ENCODE results near the gene LSM8. TPM values are rescaled to one million over a fixed set of nuclear protein-coding genes. Genes with fewer than 3 reads are reported as not detected.

The LSM8 gene
- total and polyA plus RNA-seq, 2 of the 8 experiments (the other 6 are each of a cell fraction or from before 2014, with no cell fraction given) = 36.9 to 51.0 TPM

- Histone ChIP-seq H3K23ac (ENCODE audit: insufficient read length) (no peak overlapping the region), H3K79me2 (ENCODE audit: control insufficient read depth in 1 of 2, insufficient read depth in 2 of 2, low read length in 2 of 2) (no peaks in the 10 kb centered on the region), H4K8ac (ENCODE audit: extremely low read depth, insufficient read depth, low read length) (no peak overlapping the region), H3K36me3 (ENCODE audit: control insufficient read depth in 2 of 4, insufficient read depth in 4 of 4, low read length in 3 of 4) (no peaks in the 10 kb centered on the region), H3K79me1 (ENCODE audit: low read depth, low read length) (no peaks in the 10 kb centered on the region), H3K23me2 (ENCODE audit: low read depth, low read length) (no peaks in the 10 kb centered on the region), H3K27ac (ENCODE audit: low read depth, low read length) (no peak overlapping the region), H3K4ac (replicated peaks; ENCODE audit: insufficient read length, low read depth, low read length) (no peak overlapping the region), H2BK20ac (ENCODE audit: low read length) (no peak overlapping the region), H3K14ac (ENCODE audit: insufficient read length) (no peak overlapping the region), H3K56ac (replicated peaks; ENCODE audit: insufficient read length, low read depth, low read length) (no peak overlapping the region), H2BK5ac (ENCODE audit: low read depth, low read length) (no peak overlapping the region), H4K20me1 (replicated peaks in 1 of 2; ENCODE audit: control insufficient read depth in 1 of 2, insufficient read depth in 2 of 2, low read length in 2 of 2) (no peaks in the 10 kb centered on the region), H2AFZ (ENCODE audit: low read length) (no peak overlapping the region), H2AK5ac (ENCODE audit: low read depth, low read length) (no peak overlapping the region), H3K4me1 (replicated peaks in 1 of 4; ENCODE audit: control insufficient read depth in 3 of 4, insufficient read depth in 4 of 4, low read length in 3 of 4) (no peaks in the 10 kb centered on the region), H4K5ac (ENCODE audit: insufficient read length, low read depth, low read length) (no peak overlapping the region), H3K27me3 (replicated peaks in 1 of 4; ENCODE audit: control insufficient read depth in 3 of 4, extremely low read depth in 1 of 4, insufficient read depth in 3 of 4, low read length in 3 of 4) (no peaks in the 10 kb centered on the region), H3K4me2 (ENCODE audit: insufficient read depth in 1 of 2, low read depth in 2 of 2, low read length in 2 of 2) (no peak overlapping the region), H3K18ac (ENCODE audit: extremely low read depth, low read length) (no peak overlapping the region), H2BK15ac (ENCODE audit: low read length) (no peak overlapping the region), H3K4me3 (ENCODE audit: extremely low read depth in 1 of 4, insufficient read depth in 2 of 4, low read depth in 3 of 4, low read length in 4 of 4) (no peak overlapping the region), H2BK12ac (ENCODE audit: low read depth, low read length) (no peak overlapping the region), H4K91ac (replicated peaks; ENCODE audit: insufficient read length, low read length) (no peak overlapping the region), H3K9ac (replicated peaks in 1 of 4; ENCODE audit: extremely low read depth in 1 of 4, low read depth in 3 of 4, low read length in 3 of 4) (no peak overlapping the region), H2BK120ac (replicated peaks; ENCODE audit: low read depth, low read length) (no peak overlapping the region), H3K9me3 (ENCODE audit: insufficient read depth in 2 of 2, low read depth in 1 of 2, low read length in 1 of 2) (no peaks in the 10 kb centered on the region)
- ChIA-PET POLR2A (ENCODE audit: partially characterized antibody) (no interaction called here), CTCF (ENCODE audit: partially characterized antibody) (interaction anchor here (1.0 kb wide), 1 partner anchor 17 kb away, joined by 6 read pairs; no protein-coding TSS in a partner anchor)
- 95% methylated on average over 3 of the region's 3 CpGs; no CpG with 5 or more reads in 1 of the 2 experiments for WGBS, 2 experiments (ENCODE audit: extremely low coverage in 1 of 2, insufficient coverage in 1 of 2, insufficient read length in 1 of 2, insufficient replicate concordance in 2 of 2, low coverage in 1 of 2, low lambda C conversion rate in 2 of 2, missing lambda C conversion rate in 1 of 2)
- no peak for FAIRE-seq
- no peak for DNase-seq (ENCODE audit: low read depth in 1 of 2, low spot score in 2 of 2)
- TF ChIP-seq HDAC6 (IDR thresholded peaks at IDR 0.05; ENCODE audit: low read depth, low read length) (no peak), CBX8 (IDR thresholded peaks at IDR 0.05; ENCODE audit: borderline replicate concordance, low read depth, low read length) (no peak), SAP30 (IDR thresholded peaks at IDR 0.05; ENCODE audit: insufficient read depth, insufficient replicate concordance, low read length) (no peak), EGR1 (IDR thresholded peaks at IDR 0.05; ENCODE audit: borderline replicate concordance, low read depth, low read length) (no peak), RFX5 (IDR thresholded peaks at IDR 0.05; ENCODE audit: borderline replicate concordance, low read depth, low read length) (no peak), POLR2A (IDR thresholded peaks at IDR 0.05; ENCODE audit: control extremely low read depth in 1 of 2, low read depth in 2 of 2, low read length in 2 of 2) (no peak), TAF1 (IDR thresholded peaks at IDR 0.05; ENCODE audit: low read depth, low read length) (no peak), RBBP5 (IDR thresholded peaks at IDR 0.05; ENCODE audit: borderline replicate concordance, low read depth, low read length) (no peak), KDM5A (IDR thresholded peaks at IDR 0.05; ENCODE audit: low read length) (no peak), SIN3A (conservative IDR thresholded peaks at IDR 0.05 in 1 of 2, IDR thresholded peaks at IDR 0.05 in 1 of 2; ENCODE audit: low read depth in 1 of 2, low read length in 2 of 2) (no peak), USF2 (IDR thresholded peaks at IDR 0.05; ENCODE audit: low read length) (no peak), SIX5 (IDR thresholded peaks at IDR 0.05; ENCODE audit: low read depth, low read length) (no peak), BACH1 (IDR thresholded peaks at IDR 0.05; ENCODE audit: low read length) (no peak), ASH2L (IDR thresholded peaks at IDR 0.05; ENCODE audit: low read length) (no peak)
Observed at GRCh38 chr7:118214833-118215182, 30.8 kb downstream of the LSM8 start.

Data from H1 (cell line).